ENCODE measurements around the gene FAM120A. TPM values are rescaled to one million over a fixed set of nuclear protein-coding genes. Genes with fewer than 3 reads are reported as not detected.

Gene FAM120A
- total RNA-seq, 1 experiment from 2014 or later, result 43.2 TPM

- no peak overlapping the region for H3K27ac Mint-ChIP-seq (ENCODE audit: unreplicated experiment)
- ChIA-PET CTCF (no interaction called here), POLR2A (no interaction called here)
- peaks cover 5% of the 10 kb centered on the region for H3K36me3 Mint-ChIP-seq (ENCODE audit: insufficient read depth, unreplicated experiment)
- no peak for TF ChIP-seq CTCF (IDR thresholded peaks at IDR 0.05; ENCODE audit: insufficient read depth in 1 of 2, low read depth in 1 of 2, low read length in 1 of 2, severe bottlenecking in 1 of 2, unreplicated experiment in 1 of 2)
- no peaks in the 10 kb centered on the region for H3K4me1 Mint-ChIP-seq (ENCODE audit: low read depth, unreplicated experiment)
- Histone ChIP-seq H3K4me3 (ENCODE audit: low read depth, low read length) (no peak overlapping the region), H3K4me1 (peaks cover 3% of the 10 kb centered on the region; the same call in 1 of the 2 replicates), H3K27me3 (replicated peaks; ENCODE audit: control insufficient read depth, insufficient read depth, low read length) (no peaks in the 10 kb centered on the region), H3K36me3 (ENCODE audit: control insufficient read depth, insufficient read depth, low read length) (no peaks in the 10 kb centered on the region), H3K9me3 (no peaks in the 10 kb centered on the region)
- no peak overlapping the region for H3K4me3 Mint-ChIP-seq (ENCODE audit: unreplicated experiment)
- no TSS peak for BruUV-seq (replicated peaks)
- no peaks in the 10 kb centered on the region for H3K27me3 Mint-ChIP-seq (ENCODE audit: insufficient read depth, unreplicated experiment)
- no peak for DNase-seq
- H3K9me3 Mint-ChIP-seq (ENCODE audit: unreplicated experiment), result no peaks in the 10 kb centered on the region
- intact Hi-C loops (cut with micrococcal nuclease; ENCODE audit: unreplicated experiment), result no loop called here
Observed at GRCh38 chr9:93589688-93590087, 138.2 kb downstream of the FAM120A start.

DNA sequence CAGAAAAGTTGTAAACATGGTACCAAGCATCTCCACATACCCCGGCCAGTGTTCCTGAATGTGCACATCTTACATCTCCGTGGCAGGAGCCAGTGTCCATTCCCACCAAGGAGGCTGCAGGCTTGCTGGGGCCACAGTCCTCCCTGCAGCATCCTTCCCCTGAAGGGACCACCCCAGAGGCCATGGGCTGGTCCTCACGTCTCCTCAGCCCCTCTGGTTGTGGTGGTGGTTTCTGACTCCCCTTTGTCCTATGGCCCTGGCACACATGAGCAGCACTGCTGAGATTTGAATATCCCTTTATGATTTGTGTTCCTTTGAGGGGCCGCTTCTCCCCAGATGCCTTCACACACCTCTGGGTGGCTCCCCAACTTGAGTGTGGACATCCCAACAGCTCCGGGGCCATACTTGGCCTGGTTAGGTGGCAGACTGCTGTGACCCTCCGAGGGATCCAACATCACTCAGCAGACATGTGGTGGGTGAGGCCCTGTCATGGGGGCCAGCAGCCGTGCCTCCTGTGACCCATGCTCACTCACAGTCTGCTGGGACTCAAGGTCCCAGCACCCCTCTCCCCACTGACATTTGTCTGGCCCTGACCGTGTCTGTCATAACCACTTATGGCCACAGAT, 139.2 kb downstream of the FAM120A start:
- H3K4me3 Mint-ChIP-seq (ENCODE audit: unreplicated experiment), result no peak overlapping the region
- H3K27me3 Mint-ChIP-seq (ENCODE audit: insufficient read depth, unreplicated experiment), result no peaks in the 10 kb centered on the region
- TF ChIP-seq CTCF (IDR thresholded peaks at IDR 0.05; ENCODE audit: insufficient read depth in 1 of 2, low read depth in 1 of 2, low read length in 1 of 2, severe bottlenecking in 1 of 2, unreplicated experiment in 1 of 2), result no peak
- H3K9me3 Mint-ChIP-seq (ENCODE audit: unreplicated experiment), result no peaks in the 10 kb centered on the region
- Histone ChIP-seq H3K4me1 (peaks cover 3% of the 10 kb centered on the region; the same call in 1 of the 2 replicates), H3K4me3 (ENCODE audit: low read depth, low read length) (no peak overlapping the region), H3K27me3 (replicated peaks; ENCODE audit: control insufficient read depth, insufficient read depth, low read length) (no peaks in the 10 kb centered on the region), H3K36me3 (ENCODE audit: control insufficient read depth, insufficient read depth, low read length) (no peaks in the 10 kb centered on the region), H3K9me3 (no peaks in the 10 kb centered on the region)
- H3K4me1 Mint-ChIP-seq (ENCODE audit: low read depth, unreplicated experiment), result no peaks in the 10 kb centered on the region
- CTCF ChIA-PET, result no interaction called here
- no peaks in the 10 kb centered on the region for H3K36me3 Mint-ChIP-seq (ENCODE audit: insufficient read depth, unreplicated experiment)
- POLR2A ChIA-PET, result no interaction called here
- DNase-seq, result no peak
- intact Hi-C loops (cut with micrococcal nuclease; ENCODE audit: unreplicated experiment), result no loop called here
- no peak overlapping the region for H3K27ac Mint-ChIP-seq (ENCODE audit: unreplicated experiment)
- BruUV-seq (replicated peaks), result no TSS peak

DNA sequence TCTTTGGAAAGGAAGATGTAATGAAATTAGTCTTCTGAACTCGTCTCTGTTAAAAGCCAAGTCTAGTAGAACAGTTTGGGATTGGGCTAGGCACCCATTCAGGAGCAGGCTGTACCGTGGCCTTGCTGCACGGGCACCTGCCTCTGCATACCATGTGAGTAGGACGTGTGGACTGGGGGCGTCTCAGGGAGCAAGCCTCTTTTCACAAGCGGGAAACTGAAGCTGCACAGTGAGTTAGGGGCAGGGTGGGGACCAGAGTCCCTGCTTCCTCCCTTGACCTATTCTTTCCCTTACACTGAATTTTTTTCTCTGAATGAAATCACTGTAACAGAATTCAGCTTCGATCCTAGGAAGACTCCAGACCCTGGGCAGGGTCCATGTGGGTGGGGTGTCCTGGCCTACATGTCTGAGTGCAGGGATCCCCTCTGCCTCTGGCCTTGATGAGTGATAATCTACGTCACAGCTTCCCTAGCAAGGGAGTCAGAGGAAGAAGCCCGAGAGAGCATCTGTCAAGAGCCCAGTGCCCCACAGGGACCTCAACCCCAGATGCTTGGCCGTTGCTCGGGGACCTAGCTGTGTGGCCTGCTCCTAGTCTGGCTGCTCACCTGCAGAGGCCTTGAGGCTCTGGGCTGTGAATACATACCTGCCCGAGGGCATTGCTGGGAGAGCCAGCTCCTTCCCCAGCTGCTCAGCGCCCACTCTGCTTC, 140.0 kb downstream of the FAM120A start:
- no peak for DNase-seq
- intact Hi-C loops (cut with micrococcal nuclease; ENCODE audit: unreplicated experiment), result no loop called here
- Histone ChIP-seq H3K27me3 (replicated peaks; ENCODE audit: control insufficient read depth, insufficient read depth, low read length) (no peaks in the 10 kb centered on the region), H3K9me3 (no peaks in the 10 kb centered on the region), H3K4me3 (ENCODE audit: low read depth, low read length) (no peak overlapping the region), H3K36me3 (ENCODE audit: control insufficient read depth, insufficient read depth, low read length) (no peaks in the 10 kb centered on the region), H3K4me1 (peaks cover 3% of the 10 kb centered on the region; the same call in 1 of the 2 replicates)
- Mint-ChIP-seq H3K4me1 (ENCODE audit: low read depth, unreplicated experiment) (no peaks in the 10 kb centered on the region), H3K27ac (ENCODE audit: unreplicated experiment) (no peak overlapping the region), H3K4me3 (ENCODE audit: unreplicated experiment) (no peak overlapping the region), H3K36me3 (ENCODE audit: insufficient read depth, unreplicated experiment) (no peaks in the 10 kb centered on the region), H3K27me3 (ENCODE audit: insufficient read depth, unreplicated experiment) (no peaks in the 10 kb centered on the region), H3K9me3 (ENCODE audit: unreplicated experiment) (no peaks in the 10 kb centered on the region)
- no TSS peak for BruUV-seq (replicated peaks)
- no peak for TF ChIP-seq CTCF (IDR thresholded peaks at IDR 0.05; ENCODE audit: insufficient read depth in 1 of 2, low read depth in 1 of 2, low read length in 1 of 2, severe bottlenecking in 1 of 2, unreplicated experiment in 1 of 2)
- ChIA-PET POLR2A (no interaction called here), CTCF (no interaction called here)
